ENCODE measurements around the gene ACVR1B.
A peak's percentile ranks its signal among the peaks of the same experiment; 100 is the strongest.

The ACVR1B gene

GRCh38 chr12:52045794-52046199, 94.3 kb downstream of the ACVR1B start:
- peaks cover 61% of the 10 kb centered on the region for H3K4me1 ChIP-seq
- H3K36me3 ChIP-seq, result peaks cover 24% of the 10 kb centered on the region
- peaks cover 33% of the 10 kb centered on the region for H4K20me1 ChIP-seq
- H3K4me2 ChIP-seq, result peak overlapping the region; percentile 62
- no peak overlapping the region for H3K9ac ChIP-seq
- no peak overlapping the region for H3K4me3 ChIP-seq
- TF ChIP-seq Cebpa-rat (IDR thresholded peaks at IDR 0.05), result no peak
- peak overlapping the region; percentile 77 for H3K27ac ChIP-seq
- H3K27me3 ChIP-seq, result no peaks in the 10 kb centered on the region
- H3K9me3 ChIP-seq, result no peaks in the 10 kb centered on the region
